ENCODE measurements around the gene CACHD1. TPM values are rescaled to one million over a fixed set of nuclear protein-coding genes. Genes with fewer than 3 reads are reported as not detected.

Gene CACHD1
- total RNA-seq, 1 experiment from 2014 or later = 8.4 TPM

GRCh38 chr1:64522740-64523139 lies 52.8 kb downstream of the CACHD1 start:
- POLR2A ChIA-PET = no interaction called here
- Histone ChIP-seq H3K9me3 (ENCODE audit: control insufficient read depth in 1 of 2, insufficient read depth in 1 of 2, low read depth in 1 of 2, low read length in 2 of 2) (no peaks in the 10 kb centered on the region), H3K4me1 (ENCODE audit: control insufficient read depth in 1 of 2, insufficient read depth in 2 of 2, low read length in 2 of 2) (no peaks in the 10 kb centered on the region), H3K9ac (ENCODE audit: low read length) (no peak overlapping the region), H3K4me2 (ENCODE audit: low read length) (no peak overlapping the region), H2AFZ (ENCODE audit: low read depth, low read length, poor library complexity, severe bottlenecking) (no peak overlapping the region), H3K9me2 (ENCODE audit: insufficient read depth) (no peaks in the 10 kb centered on the region), H3K36me3 (ENCODE audit: control insufficient read depth in 1 of 2, insufficient read depth in 2 of 2, low read length in 2 of 2) (no peaks in the 10 kb centered on the region), H3K27me3 (ENCODE audit: insufficient read depth, low read length) (no peaks in the 10 kb centered on the region), H4K20me1 (ENCODE audit: insufficient read depth) (no peaks in the 10 kb centered on the region), H3K79me2 (ENCODE audit: insufficient read depth, low read length) (peaks cover under 1% of the 10 kb centered on the region), H3K27ac (ENCODE audit: low read depth, low read length) (no peak overlapping the region), H3K4me3 (replicated peaks in 1 of 2; ENCODE audit: low read depth in 1 of 2, low read length in 2 of 2) (no peak overlapping the region)
- ATAC-seq = no peak
- CTCF ChIA-PET = no interaction called here
- TF ChIP-seq EZH2 (IDR thresholded peaks at IDR 0.05) = no peak
- no peak for TF ChIP-seq YY1 (IDR thresholded peaks at IDR 0.05; ENCODE audit: extremely low read depth, insufficient replicate concordance, low read depth, low read length)
- TF ChIP-seq POLR2AphosphoS5 (IDR thresholded peaks at IDR 0.05; ENCODE audit: low read depth, low read length) = no peak
- no peak for TF ChIP-seq JUND (IDR thresholded peaks at IDR 0.05)
- no peak for TF ChIP-seq POLR2A (IDR thresholded peaks at IDR 0.05; ENCODE audit: borderline replicate concordance, extremely low read depth, insufficient read depth, insufficient read length)
- no peak for TF ChIP-seq ZBTB33 (IDR thresholded peaks at IDR 0.05; ENCODE audit: extremely low read depth, insufficient replicate concordance, low read length)
- no peak for TF ChIP-seq SP1 (IDR thresholded peaks at IDR 0.05; ENCODE audit: low read depth)
- TF ChIP-seq REST (IDR thresholded peaks at IDR 0.05; ENCODE audit: low read depth) = no peak
- no peak for TF ChIP-seq TCF7L2 (IDR thresholded peaks at IDR 0.05; ENCODE audit: borderline replicate concordance, extremely low read depth, insufficient read depth, insufficient read length)
- TF ChIP-seq ZNF274 (IDR thresholded peaks at IDR 0.05; ENCODE audit: low read depth, low read length) = no peak
- TF ChIP-seq ATF3 (IDR thresholded peaks at IDR 0.05) = no peak
- TF ChIP-seq FOSL1 (IDR thresholded peaks at IDR 0.05; ENCODE audit: low read depth) = no peak
- TF ChIP-seq SIN3A (IDR thresholded peaks at IDR 0.05; ENCODE audit: low read depth) = no peak
- TF ChIP-seq ELF1 (IDR thresholded peaks at IDR 0.05; ENCODE audit: borderline replicate concordance, low read depth) = no peak
- TF ChIP-seq SRF (IDR thresholded peaks at IDR 0.05; ENCODE audit: low read depth) = no peak
- intact Hi-C loops (cut with micrococcal nuclease) = no loop called here
- RAD21 ChIA-PET (ENCODE audit: low non-redundant PET in 1 of 2, low total read pairs in 2 of 2, uncharacterized antibody in 2 of 2, unreplicated experiment in 2 of 2) = no interaction called here
- no TSS peak for BruUV-seq (replicated peaks)
- DNase-seq (ENCODE audit: low read depth, low spot score) = no peak

Data from HCT116 (cell line).